HCT116 (cell line): ENCODE results near the gene BTLA. TPM values are rescaled to one million over a fixed set of nuclear protein-coding genes. Genes with fewer than 3 reads are reported as not detected.
A peak's percentile ranks its signal among the peaks of the same experiment; 100 is the strongest.

Source experiments
- ATAC-seq: fragments of 200-7000 bp; cut with Tn5 transposase; 2 replicates; pipeline ENCODE4 v1.9.1; 2020; ENCODE audit warnings: mild to moderate bottlenecking, moderate library complexity
- BruUV-seq: library from RNA; stranded (reverse); fragments of 400-500 nt; replicated peaks from 2 replicates; lab custom pipeline; 2021; lab: Mats Ljungman, UMichigan
- CTCF ChIA-PET: fragments of 300-600 bp; sonication (Branson Sonifier 250); formaldehyde crosslinking; loops from one replicate; lab custom pipeline; 2021; ENCODE audit warnings: antibody characterized with exemption; lab: Charles Lee
- POLR2A ChIA-PET: fragments of 300-600, 350-600 bp; sonication (Branson Sonifier 250); formaldehyde crosslinking; loops from one replicate; lab custom pipeline; 2021; ENCODE audit warnings: antibody characterized with exemption; lab: Charles Lee
- RAD21 ChIA-PET, 2 experiments: fragments of 300-600 bp; sonication (Branson Sonifier 250); formaldehyde crosslinking; loops; one replicate each; lab custom pipeline; 2023; ENCODE audit warnings: low total read pairs in 2 of 2; ENCODE audit not compliant: uncharacterized antibody in 2 of 2, unreplicated experiment in 2 of 2, low non-redundant PET in 1 of 2; lab: Charles Lee
- DNase-seq: peaks from one replicate; pipeline ENCODE4 v3.0.0-alpha.2; 2010; ENCODE audit warnings: low read depth, low spot score
- H2AFZ ChIP-seq: fragments of 200-600 bp; shearing (Covaris generic), sonication (generic); 2 replicates; pipeline ENCODE4 v1.6.1; 2017; ENCODE audit warnings: low read depth, mixed run types, mixed read lengths, antibody characterized with exemption, low read length; ENCODE audit not compliant: poor library complexity, severe bottlenecking
- H3K27ac ChIP-seq: 2 replicates; pipeline ENCODE4 v1.5.1; 2012; ENCODE audit warnings: low read depth, low read length
- H3K27me3 ChIP-seq: fragments of 200-600 bp; sonication (generic); 2 replicates; pipeline ENCODE4 v1.6.1; 2016; ENCODE audit warnings: mixed run types, low read length, mixed read lengths; ENCODE audit not compliant: insufficient read depth
- H3K36me3 ChIP-seq, 2 experiments: fragments of 200-500 bp in 1 of 2; fragments of 200-600 bp in 1 of 2; sonication (Bioruptor generic) in 1 of 2; sonication (generic) in 1 of 2; 2 replicates each; pipeline versions ENCODE4 v1.5.1 to v1.6.1; 2014 to 2016; ENCODE audit warnings: low read length in 2 of 2, inconsistent platforms in 1 of 2, mixed read lengths in 1 of 2, mixed run types in 1 of 2; ENCODE audit not compliant: insufficient read depth in 2 of 2, control insufficient read depth in 1 of 2
- H3K4me1 ChIP-seq, 2 experiments: fragments of 200-600 bp in 1 of 2; sonication (generic) in 1 of 2; 2 replicates each; pipeline versions ENCODE4 v1.5.1 to v1.6.1; 2012 to 2017; ENCODE audit warnings: low read length in 2 of 2, inconsistent platforms in 1 of 2, mild to moderate bottlenecking in 1 of 2, mixed read lengths in 1 of 2, mixed run types in 1 of 2, moderate library complexity in 1 of 2; ENCODE audit not compliant: insufficient read depth in 2 of 2, control insufficient read depth in 1 of 2
- H3K4me2 ChIP-seq: fragments of 200-600 bp; sonication (generic); 2 replicates; pipeline ENCODE4 v1.6.1; 2017; ENCODE audit warnings: mixed run types, low read length, mixed read lengths
- H3K4me3 ChIP-seq, 2 experiments: fragments of 200-600 bp in 1 of 2; sonication (generic) in 1 of 2; replicated peaks in 1 of 2; 2 replicates each; pipeline ENCODE4 v1.5.1; 2011 to 2016; ENCODE audit warnings: low read length in 2 of 2, control low read depth in 1 of 2, low read depth in 1 of 2, mild to moderate bottlenecking in 1 of 2, mixed read lengths in 1 of 2, mixed run types in 1 of 2
- H3K79me2 ChIP-seq: fragments of 200-600 bp; sonication (generic); 2 replicates; pipeline ENCODE4 v1.6.1; 2017; ENCODE audit warnings: mild to moderate bottlenecking, mixed run types, low read length, moderate library complexity, mixed read lengths; ENCODE audit not compliant: insufficient read depth
- H3K9ac ChIP-seq: fragments of 200-600 bp; sonication (generic); 2 replicates; pipeline ENCODE4 v1.6.1; 2016; ENCODE audit warnings: low read length, mixed read lengths
- H3K9me2 ChIP-seq: fragments of 200-600 bp; sonication (generic), shearing (Covaris generic); 2 replicates; pipeline ENCODE4 v1.6.1; 2017; ENCODE audit warnings: mixed run types, mild to moderate bottlenecking, moderate library complexity; ENCODE audit not compliant: insufficient read depth
- H3K9me3 ChIP-seq, 2 experiments: fragments of 200-500 bp in 1 of 2; fragments of 200-600 bp in 1 of 2; sonication (Bioruptor generic) in 1 of 2; sonication (generic) in 1 of 2; 2 replicates each; pipeline ENCODE4 v1.6.1; 2014 to 2017; ENCODE audit warnings: low read length in 2 of 2, mixed read lengths in 2 of 2, inconsistent platforms in 1 of 2, low read depth in 1 of 2, mild to moderate bottlenecking in 1 of 2, mixed run types in 1 of 2, moderate library complexity in 1 of 2; ENCODE audit not compliant: control insufficient read depth in 1 of 2, insufficient read depth in 1 of 2
- H4K20me1 ChIP-seq: fragments of 200-600 bp; sonication (generic), shearing (Covaris generic); 2 replicates; pipeline ENCODE4 v1.6.1; 2017; ENCODE audit warnings: mixed run types, mild to moderate bottlenecking, moderate library complexity; ENCODE audit not compliant: insufficient read depth
- ATF3 ChIP-seq: IDR thresholded peaks from 2 replicates; pipeline ENCODE4 v1.6.1; 2012
- CEBPB ChIP-seq: IDR thresholded peaks from 2 replicates; pipeline ENCODE4 v1.6.1; 2012; ENCODE audit warnings: low read depth
- CTCF ChIP-seq, 3 experiments: fragments of 200-600 bp in 1 of 3; sonication (generic) in 1 of 3; IDR thresholded peaks in 2 of 3; conservative IDR thresholded peaks in 1 of 3; 2 replicates each; pipeline ENCODE4 v1.5.1; 2012 to 2017; ENCODE audit warnings: low read depth in 2 of 3, low read length in 2 of 3, antibody characterized with exemption in 1 of 3, borderline replicate concordance in 1 of 3, control low read depth in 1 of 3, mild to moderate bottlenecking in 1 of 3, mixed read lengths in 1 of 3, mixed run types in 1 of 3, moderate library complexity in 1 of 3; ENCODE audit not compliant: insufficient read depth in 1 of 3
- FOSL1 ChIP-seq: IDR thresholded peaks from 2 replicates; pipeline ENCODE4 v1.6.1; 2012; ENCODE audit warnings: low read depth
- ZBTB33 ChIP-seq: IDR thresholded peaks from 2 replicates; pipeline ENCODE4 v1.6.1; 2011; ENCODE audit warnings: mild to moderate bottlenecking, low read length, moderate library complexity; ENCODE audit not compliant: insufficient replicate concordance; ENCODE audit errors: extremely low read depth
- ZNF274 ChIP-seq: fragments of 200-500 bp; sonication (Bioruptor generic); IDR thresholded peaks from 2 replicates; pipeline ENCODE4 v1.6.1; 2014; ENCODE audit warnings: mild to moderate bottlenecking, low read depth, low read length, inconsistent platforms
- intact Hi-C: fragments of 100-400 bp; cut with micrococcal nuclease; formaldehyde crosslinking; loops from 2 replicates; pipeline ENCODE4 v1.10.0; 2022
- total RNA-seq: library from RNA; stranded (reverse); gene quantifications from one replicate; pipeline ENCODE4 v1.2.1, GENCODE V29; 2021; ENCODE audit not compliant: unreplicated experiment

Gene BTLA
- total RNA-seq, 1 experiment from 2014 or later = 0.17 TPM

- peak overlapping the region; percentile 63 for H2AFZ ChIP-seq
- H3K27me3 ChIP-seq = no peaks in the 10 kb centered on the region
- no peak overlapping the region for H3K4me3 ChIP-seq
- DNase-seq (no peak), ATAC-seq (no peak)
- H3K36me3 ChIP-seq = no peaks in the 10 kb centered on the region
- H3K9ac ChIP-seq = no peak overlapping the region
- BruUV-seq = no TSS peak
- no peaks in the 10 kb centered on the region for H3K9me3 ChIP-seq
- CTCF ChIA-PET = no interaction called here
- POLR2A ChIA-PET = no interaction called here
- intact Hi-C loops = no loop called here
- H3K4me1 ChIP-seq = peaks cover 0 to 7% of the 10 kb centered on the region in 2 experiments; a peak in 3 of 4 replicates
- no peak for TF ChIP-seq ATF3
- TF ChIP-seq ZNF274 = no peak
- TF ChIP-seq CTCF (IDR thresholded peaks at IDR 0.05 in 2 of 3, conservative IDR thresholded peaks at IDR 0.05 in 1 of 3; ENCODE audit: borderline replicate concordance in 1 of 3, insufficient read depth in 1 of 3, low read depth in 2 of 3, low read length in 2 of 3) = no peak
- TF ChIP-seq ZBTB33 = no peak
- no peak for TF ChIP-seq FOSL1
- no peak for TF ChIP-seq CEBPB
- TF ChIP-seq, all 23 proteins: peak for 0
- RAD21 ChIA-PET = no interaction called here
- Histone ChIP-seq H4K20me1 (no peaks in the 10 kb centered on the region), H3K79me2 (no peaks in the 10 kb centered on the region), H3K27ac (no peak overlapping the region), H3K9me2 (no peaks in the 10 kb centered on the region), H3K4me2 (peak overlapping the region; percentile 22; the same call in 1 of the 2 replicates)
These were observed 12.3 kb downstream of the BTLA start for GRCh38 chr3:112486811-112487505.
